RWPE2 (cell line): ENCODE measurements around the gene MTA3.

Experiments used
- ATAC-seq: fragments of 200-7000 bp; cut with Tn5 transposase; 3 replicates; pipeline ENCODE4 v1.9.1; 2021; ENCODE audit warnings: low read depth
- DNase-seq: peaks from one replicate; pipeline ENCODE4 v3.0.0-alpha.2; 2020; ENCODE audit warnings: low spot score
- H3K27ac ChIP-seq: fragments of 450-650 bp; 2 replicates; pipeline ENCODE4 v1.5.1; 2017; ENCODE audit warnings: mild to moderate bottlenecking; ENCODE audit not compliant: poor library complexity, severe bottlenecking
- H3K27me3 ChIP-seq: fragments of 250-450 bp; sonication (Bioruptor Pico); 2 replicates; pipeline ENCODE4 v1.5.1; 2021; ENCODE audit warnings: mild to moderate bottlenecking, moderate library complexity; ENCODE audit not compliant: insufficient read depth, poor library complexity, severe bottlenecking
- H3K36me3 ChIP-seq: fragments of 250-450 bp; sonication (Bioruptor Pico); 2 replicates; pipeline ENCODE4 v1.5.1; 2020; ENCODE audit warnings: low read depth, mild to moderate bottlenecking, moderate library complexity
- H3K4me1 ChIP-seq: fragments of 250-450 bp; sonication (Bioruptor Pico); 2 replicates; pipeline ENCODE4 v1.5.1; 2021; ENCODE audit warnings: mild to moderate bottlenecking, moderate library complexity; ENCODE audit not compliant: insufficient read depth, poor library complexity, severe bottlenecking
- H3K4me3 ChIP-seq: fragments of 250-450 bp; sonication (Bioruptor Pico); 2 replicates; pipeline ENCODE4 v1.5.1; 2021; ENCODE audit warnings: mild to moderate bottlenecking, moderate library complexity; ENCODE audit not compliant: severe bottlenecking
- H3K9me3 ChIP-seq: fragments of 250-450 bp; sonication (Bioruptor Pico); 2 replicates; pipeline ENCODE4 v1.5.1; 2021; ENCODE audit warnings: mild to moderate bottlenecking, moderate library complexity; ENCODE audit not compliant: severe bottlenecking
- CTCF ChIP-seq: fragments of 450-650 bp; IDR thresholded peaks from one replicate; pipeline ENCODE4 v1.5.1; 2017; ENCODE audit warnings: mild to moderate bottlenecking, moderate library complexity; ENCODE audit not compliant: poor library complexity, severe bottlenecking

MTA3 gene

GRCh38 chr2:42547446-42548295, 20.8 kb upstream of the MTA3 start:
- Histone ChIP-seq H3K27ac (no peak overlapping the region), H3K4me1 (no peaks in the 10 kb centered on the region), H3K4me3 (no peak overlapping the region), H3K9me3 (no peaks in the 10 kb centered on the region), H3K36me3 (no peaks in the 10 kb centered on the region), H3K27me3 (no peaks in the 10 kb centered on the region)
- TF ChIP-seq CTCF = no peak
- ATAC-seq (no peak), DNase-seq (no peak)

GRCh38 chr2:42550870-42551269, 17.6 kb upstream of the MTA3 start:
- Histone ChIP-seq H3K4me3 (no peak overlapping the region), H3K4me1 (no peaks in the 10 kb centered on the region), H3K27ac (no peak overlapping the region), H3K27me3 (no peaks in the 10 kb centered on the region), H3K9me3 (no peaks in the 10 kb centered on the region), H3K36me3 (no peaks in the 10 kb centered on the region)
- ATAC-seq = no peak
- no peak for DNase-seq
- no peak for TF ChIP-seq CTCF

GRCh38 chr2:42554392-42554791, 14.0 kb upstream of the MTA3 start:
- H3K4me1 ChIP-seq = no peaks in the 10 kb centered on the region
- H3K9me3 ChIP-seq = no peaks in the 10 kb centered on the region
- H3K36me3 ChIP-seq = no peaks in the 10 kb centered on the region
- TF ChIP-seq CTCF = no peak
- no peak overlapping the region for H3K27ac ChIP-seq
- H3K4me3 ChIP-seq = no peak overlapping the region
- H3K27me3 ChIP-seq = no peaks in the 10 kb centered on the region
- DNase-seq (no peak), ATAC-seq (no peak)

GRCh38 chr2:42556315-42556890, 12.0 kb upstream of the MTA3 start:
- TF ChIP-seq CTCF = no peak
- DNase-seq = no peak
- no peak for ATAC-seq
- Histone ChIP-seq H3K27me3 (no peaks in the 10 kb centered on the region), H3K36me3 (no peaks in the 10 kb centered on the region), H3K27ac (no peak overlapping the region), H3K4me1 (no peaks in the 10 kb centered on the region), H3K9me3 (no peaks in the 10 kb centered on the region), H3K4me3 (no peak overlapping the region)

GRCh38 chr2:42557306-42557705, 11.1 kb upstream of the MTA3 start:
- Histone ChIP-seq H3K36me3 (no peaks in the 10 kb centered on the region), H3K27me3 (no peaks in the 10 kb centered on the region), H3K4me1 (no peaks in the 10 kb centered on the region), H3K9me3 (no peaks in the 10 kb centered on the region), H3K4me3 (no peak overlapping the region), H3K27ac (no peak overlapping the region)
- DNase-seq (no peak), ATAC-seq (no peak)
- no peak for TF ChIP-seq CTCF
